ENCODE measurements around the gene DEF6. TPM values are rescaled to one million over a fixed set of nuclear protein-coding genes. Genes with fewer than 3 reads are reported as not detected.

DEF6 gene
- polyA plus RNA-seq, 1 of the 3 experiments (the other 2 are of a cell fraction) = 0.13 TPM

- no peak overlapping the region for H3K9ac ChIP-seq
- H3K4me2 ChIP-seq = no peak overlapping the region
- DNase-seq = no peak
- peaks cover 0 to 4% of the 10 kb centered on the region in 2 experiments; a peak in 1 of 4 replicates for H3K4me1 ChIP-seq (ENCODE audit: control insufficient read depth in 1 of 2, insufficient read depth in 2 of 2, low read depth in 1 of 2, low read length in 1 of 2)
- TF ChIP-seq RCOR1 (IDR thresholded peaks at IDR 0.05; ENCODE audit: low read length) (no peak), MEF2A (IDR thresholded peaks at IDR 0.05; ENCODE audit: borderline replicate concordance, low read depth) (no peak), REST (IDR thresholded peaks at IDR 0.05; ENCODE audit: low read depth, low read length) (no peak), TAF1 (IDR thresholded peaks at IDR 0.05; ENCODE audit: borderline replicate concordance, low read depth, low read length) (no peak), MAX (IDR thresholded peaks at IDR 0.05; ENCODE audit: low read depth) (no peak), EP300 (IDR thresholded peaks at IDR 0.05; ENCODE audit: borderline replicate concordance in 1 of 2, low read depth in 1 of 2, low read length in 1 of 2) (no peak), MXI1 (IDR thresholded peaks at IDR 0.05; ENCODE audit: low read depth, low read length) (no peak), TEAD4 (IDR thresholded peaks at IDR 0.05; ENCODE audit: borderline replicate concordance, insufficient read depth) (no peak), YY1 (IDR thresholded peaks at IDR 0.05; ENCODE audit: low read depth) (no peak), GATA2 (CRISPR knock-in tag; IDR thresholded peaks at IDR 0.05) (no peak), FOXJ3 (CRISPR knock-in tag; IDR thresholded peaks at IDR 0.05) (no peak), POLR2AphosphoS5 (IDR thresholded peaks at IDR 0.05; ENCODE audit: low read depth, low read length) (no peak), RAD21 (IDR thresholded peaks at IDR 0.05; ENCODE audit: low read length) (no peak), IRF3 (IDR thresholded peaks at IDR 0.05; ENCODE audit: low read depth, low read length) (no peak), SIN3A (IDR thresholded peaks at IDR 0.05; ENCODE audit: borderline replicate concordance, low read depth, low read length) (no peak)
- H3K4me3 ChIP-seq (ENCODE audit: low read depth in 2 of 2, low read length in 1 of 2) = no peak overlapping the region
- no peak overlapping the region for H2AFZ ChIP-seq (ENCODE audit: low read depth)
- POLR2A ChIA-PET = interaction anchor here (1.2 kb wide), 1 partner anchor 8 kb away, joined by 4 read pairs; the partner anchor contains the start of gene ZNF76
- H3K36me3 ChIP-seq (replicated peaks in 1 of 2; ENCODE audit: control insufficient read depth in 1 of 2, insufficient read depth in 2 of 2, low read length in 1 of 2) = peaks cover 0 to 6% of the 10 kb centered on the region in 2 experiments
- CTCF ChIA-PET = interaction anchor here (1.2 to 2.9 kb wide), 2 partner anchors 26 kb away, joined by 5 to 12 read pairs; no protein-coding TSS in a partner anchor
- H3K27me3 ChIP-seq (ENCODE audit: insufficient read depth) = no peaks in the 10 kb centered on the region
- no peaks in the 10 kb centered on the region for H3F3A ChIP-seq (replicated peaks; ENCODE audit: insufficient read depth)
- H3K79me2 ChIP-seq (ENCODE audit: insufficient read depth) = peaks cover 12% of the 10 kb centered on the region; the same call in 1 of the 2 replicates
- H3K9me3 ChIP-seq = no peaks in the 10 kb centered on the region
- 91% methylated on average over 8 of the region's 8 CpGs for WGBS (ENCODE audit: low lambda C conversion rate)
- no peak overlapping the region for H3K27ac ChIP-seq (ENCODE audit: low read depth in 2 of 2, low read length in 1 of 2)
- no peaks in the 10 kb centered on the region for H4K20me1 ChIP-seq (ENCODE audit: insufficient read depth)
- H3K9me2 ChIP-seq = no peaks in the 10 kb centered on the region
Observed at GRCh38 chr6:35267446-35267845, 30.2 kb upstream of the DEF6 start.
